Memory B cell (primary cell): ENCODE results near the gene TMEM163.

Experiments
- ATAC-seq: fragments of 150-1000 bp; cut with Tn5 transposase; 2 replicates; pipeline ENCODE4 v1.10.0; 2021; ENCODE audit warnings: low read depth, mild to moderate bottlenecking, moderate library complexity
- DNase-seq, 2 donors: peaks; one replicate each; pipeline ENCODE4 v3.0.0; 2022; ENCODE audit warnings: low spot score in 2 of 2
- H3K27ac Mint-ChIP-seq: one replicate; pipeline ENCODE4 v1.8.0; 2022; ENCODE audit warnings: mild to moderate bottlenecking, moderate library complexity, mixed read lengths
- H3K27me3 Mint-ChIP-seq: one replicate; pipeline ENCODE4 v1.8.0; 2022; ENCODE audit warnings: mixed read lengths
- H3K36me3 Mint-ChIP-seq: one replicate; pipeline ENCODE4 v1.8.0; 2022; ENCODE audit warnings: mild to moderate bottlenecking, mixed read lengths
- H3K4me1 Mint-ChIP-seq: one replicate; pipeline ENCODE4 v1.8.0; 2022; ENCODE audit warnings: mixed read lengths
- H3K4me3 Mint-ChIP-seq: one replicate; pipeline ENCODE4 v1.8.0; 2022; ENCODE audit warnings: mild to moderate bottlenecking, moderate library complexity, mixed read lengths
- H3K9me3 Mint-ChIP-seq: one replicate; pipeline ENCODE4 v1.8.0; 2022; ENCODE audit warnings: mixed read lengths

Gene TMEM163

GRCh38 chr2:134675314-134675713, 43.5 kb downstream of the TMEM163 start:
- H3K36me3 Mint-ChIP-seq, result no peaks in the 10 kb centered on the region
- H3K4me3 Mint-ChIP-seq, result no peak overlapping the region
- no peak overlapping the region for H3K27ac Mint-ChIP-seq
- H3K4me1 Mint-ChIP-seq, result peaks cover 32% of the 10 kb centered on the region
- H3K27me3 Mint-ChIP-seq, result no peaks in the 10 kb centered on the region
- DNase-seq, result no peak
- no peaks in the 10 kb centered on the region for H3K9me3 Mint-ChIP-seq
- no peak for ATAC-seq

DNA sequence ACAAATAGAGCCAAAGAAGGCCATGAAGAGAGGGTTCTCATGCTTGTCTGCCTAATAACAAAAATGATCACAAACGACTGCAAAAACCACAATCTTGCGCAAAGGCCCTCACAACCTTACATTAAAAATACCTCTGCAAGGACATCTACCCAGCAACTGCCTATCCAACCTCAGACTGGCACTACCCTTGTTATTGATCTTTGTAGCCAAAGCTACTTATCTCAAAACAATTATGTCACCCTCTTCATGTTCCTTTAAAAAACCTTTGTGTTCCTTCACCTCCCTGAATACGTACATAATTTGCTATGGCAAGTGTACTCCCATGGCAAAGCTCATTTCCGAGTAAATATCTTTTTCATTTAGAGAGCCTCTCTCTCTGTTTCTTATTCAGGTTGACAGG, 44.1 kb downstream of the TMEM163 start:
- H3K4me3 Mint-ChIP-seq, result no peak overlapping the region
- ATAC-seq, result no peak
- no peaks in the 10 kb centered on the region for H3K9me3 Mint-ChIP-seq
- H3K27me3 Mint-ChIP-seq, result no peaks in the 10 kb centered on the region
- peaks cover 35% of the 10 kb centered on the region for H3K4me1 Mint-ChIP-seq
- no peak for DNase-seq
- H3K27ac Mint-ChIP-seq, result no peak overlapping the region
- H3K36me3 Mint-ChIP-seq, result no peaks in the 10 kb centered on the region

- no peaks in the 10 kb centered on the region for H3K27me3 Mint-ChIP-seq
- no peaks in the 10 kb centered on the region for H3K36me3 Mint-ChIP-seq
- peak; percentile 61 for ATAC-seq
- no peaks in the 10 kb centered on the region for H3K9me3 Mint-ChIP-seq
- peaks cover 42% of the 10 kb centered on the region for H3K4me1 Mint-ChIP-seq
- H3K27ac Mint-ChIP-seq, result peak overlapping the region; percentile 80
- H3K4me3 Mint-ChIP-seq, result peak overlapping the region; percentile 73
- no peak for DNase-seq
These were observed 47.3 kb downstream of the TMEM163 start for GRCh38 chr2:134671513-134671912.

GRCh38 chr2:134670955-134671354, 47.8 kb downstream of the TMEM163 start:
- ATAC-seq (peak; percentile 42), DNase-seq (no peak)
- H3K27me3 Mint-ChIP-seq, result no peaks in the 10 kb centered on the region
- H3K4me3 Mint-ChIP-seq, result peak overlapping the region; percentile 73
- H3K9me3 Mint-ChIP-seq, result no peaks in the 10 kb centered on the region
- H3K4me1 Mint-ChIP-seq, result peaks cover 47% of the 10 kb centered on the region
- peak overlapping the region; percentile 80 for H3K27ac Mint-ChIP-seq
- no peaks in the 10 kb centered on the region for H3K36me3 Mint-ChIP-seq

DNA sequence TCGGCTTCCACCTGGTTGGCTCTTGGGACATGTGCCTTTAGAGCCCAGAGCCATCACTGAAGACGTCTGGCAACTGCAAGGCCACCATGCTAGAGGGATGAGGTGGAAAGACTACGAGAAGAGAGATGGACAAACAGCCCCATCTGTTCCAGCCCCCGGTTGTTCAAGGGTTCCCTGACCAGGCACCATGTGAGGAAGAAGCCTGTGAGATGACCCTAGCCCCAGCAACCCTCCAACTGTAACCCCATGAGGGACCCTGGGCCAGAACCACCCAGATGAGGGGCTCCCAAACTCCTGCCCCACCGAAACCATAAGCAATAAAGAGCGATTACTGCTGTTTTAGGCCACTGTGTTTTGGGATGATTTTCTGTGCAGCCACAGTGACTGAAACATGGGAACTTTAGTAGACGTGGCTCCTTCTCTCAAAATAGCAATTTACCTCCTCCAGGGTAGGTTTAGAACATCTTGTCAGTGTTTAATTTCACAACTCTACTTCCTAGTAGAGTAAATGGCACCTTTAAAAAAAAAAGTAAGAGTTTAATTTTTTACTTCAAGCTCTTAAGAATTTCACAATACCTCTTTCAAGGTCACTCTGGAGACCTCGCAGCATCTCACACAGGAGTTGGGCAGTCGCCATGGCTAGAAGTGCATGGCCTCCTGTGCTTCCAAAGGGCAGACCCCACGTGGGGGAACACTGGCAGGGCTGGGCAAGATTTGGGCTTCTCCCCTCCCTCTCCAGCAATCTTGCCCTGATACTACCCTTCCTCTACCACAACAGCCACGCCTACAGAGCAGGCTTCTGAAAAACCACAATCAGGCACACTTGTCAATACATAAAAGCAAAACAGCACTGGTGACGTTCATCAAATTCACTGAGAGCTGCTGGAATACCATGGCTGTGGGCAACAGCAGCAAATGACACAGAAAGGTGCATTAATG, 48.8 kb downstream of the TMEM163 start:
- Mint-ChIP-seq H3K27me3 (no peaks in the 10 kb centered on the region), H3K4me3 (peak overlapping the region; percentile 43), H3K27ac (peak overlapping the region; percentile 80), H3K4me1 (peaks cover 49% of the 10 kb centered on the region), H3K9me3 (no peaks in the 10 kb centered on the region), H3K36me3 (no peaks in the 10 kb centered on the region)
- DNase-seq (no peak), ATAC-seq (peak; percentile 64)

- no peak for DNase-seq
- no peaks in the 10 kb centered on the region for H3K27me3 Mint-ChIP-seq
- no peaks in the 10 kb centered on the region for H3K36me3 Mint-ChIP-seq
- H3K27ac Mint-ChIP-seq, result peak overlapping the region; percentile 62
- H3K4me3 Mint-ChIP-seq, result peak overlapping the region; percentile 60
- peaks cover 47% of the 10 kb centered on the region for H3K4me1 Mint-ChIP-seq
- H3K9me3 Mint-ChIP-seq, result no peaks in the 10 kb centered on the region
- ATAC-seq, result peak; percentile 47
These were observed 50.0 kb downstream of the TMEM163 start for GRCh38 chr2:134668821-134669220.

DNA sequence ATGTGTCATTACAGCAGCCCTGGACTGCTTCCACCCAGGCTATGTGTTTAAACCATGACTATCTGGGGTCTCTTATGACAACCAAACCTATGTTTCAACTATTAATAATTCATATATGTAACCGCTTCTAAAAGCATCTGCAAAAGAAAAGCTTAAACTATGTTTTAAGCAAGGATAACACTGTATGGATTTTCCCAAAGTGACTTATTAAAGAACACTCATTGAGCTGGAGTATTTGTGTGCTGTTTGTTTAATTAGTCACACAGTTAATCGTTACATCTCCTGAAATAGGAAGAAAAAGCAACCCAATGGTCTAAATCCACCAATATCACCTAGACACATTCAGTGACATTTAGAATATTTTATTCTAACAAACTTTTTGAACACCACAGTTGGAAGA, 51.3 kb downstream of the TMEM163 start:
- ATAC-seq, result no peak
- no peak for DNase-seq
- Mint-ChIP-seq H3K4me1 (peaks cover 44% of the 10 kb centered on the region), H3K4me3 (no peak overlapping the region), H3K36me3 (no peaks in the 10 kb centered on the region), H3K9me3 (no peaks in the 10 kb centered on the region), H3K27ac (no peak overlapping the region), H3K27me3 (no peaks in the 10 kb centered on the region)

DNA sequence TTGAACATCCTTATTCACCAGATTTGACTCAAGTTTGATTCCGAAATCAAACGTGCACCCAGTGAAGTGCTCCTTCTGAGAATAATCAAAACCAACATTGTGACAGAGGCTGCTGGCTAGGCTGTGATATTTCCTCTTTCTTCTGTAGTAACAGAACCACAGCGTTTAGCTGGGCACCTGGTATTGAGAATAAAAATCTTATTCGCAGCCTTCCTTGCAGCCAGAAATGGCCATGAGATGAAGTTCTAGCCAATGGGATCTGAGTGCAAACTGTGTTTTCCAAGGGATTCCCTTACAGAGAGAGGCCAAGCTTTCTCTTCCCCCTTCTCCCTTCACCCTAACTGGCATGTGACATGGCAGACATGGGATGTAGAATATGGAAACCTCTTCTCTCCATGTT, 51.7 kb downstream of the TMEM163 start:
- H3K9me3 Mint-ChIP-seq, result no peaks in the 10 kb centered on the region
- H3K4me3 Mint-ChIP-seq, result peak overlapping the region; percentile 51
- H3K36me3 Mint-ChIP-seq, result no peaks in the 10 kb centered on the region
- no peak for DNase-seq
- ATAC-seq, result no peak
- no peaks in the 10 kb centered on the region for H3K27me3 Mint-ChIP-seq
- H3K4me1 Mint-ChIP-seq, result peaks cover 43% of the 10 kb centered on the region
- no peak overlapping the region for H3K27ac Mint-ChIP-seq

DNA sequence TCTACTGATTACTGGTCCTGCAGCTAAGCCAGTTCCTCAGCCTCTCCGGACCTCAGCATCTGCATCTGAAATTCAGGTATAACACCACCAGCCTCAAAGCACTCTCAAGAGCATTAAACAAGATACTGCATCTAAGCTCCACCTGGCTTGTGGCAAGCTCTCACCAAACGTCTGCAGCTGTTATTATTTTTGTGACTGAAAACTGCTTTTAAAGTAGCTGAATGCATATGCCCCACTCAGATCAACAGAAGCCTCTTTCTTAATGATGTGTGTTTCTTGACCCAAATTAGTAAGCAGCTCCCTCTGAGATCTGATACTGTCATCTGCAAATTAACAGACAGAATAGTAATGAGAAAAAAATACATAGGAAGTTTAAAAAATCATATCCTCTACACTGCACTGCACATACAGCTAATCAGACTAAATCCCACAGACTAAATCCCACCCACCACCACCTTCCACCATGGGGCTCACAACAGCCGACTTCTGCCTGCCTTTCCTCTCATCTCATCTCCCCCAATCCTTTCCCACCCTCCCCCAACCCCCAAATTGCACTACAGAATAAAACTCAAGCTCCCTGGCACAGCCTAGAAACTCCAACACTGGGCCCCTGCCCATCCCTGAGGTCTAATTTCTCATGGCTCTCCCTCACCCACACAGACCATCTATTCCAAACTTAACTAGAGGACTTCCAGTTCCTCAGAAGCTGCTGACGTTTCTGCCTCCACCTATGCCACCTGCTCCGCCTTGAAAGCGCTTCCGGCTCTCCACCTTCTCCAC, 52.9 kb downstream of the TMEM163 start:
- H3K27me3 Mint-ChIP-seq, result no peaks in the 10 kb centered on the region
- no peaks in the 10 kb centered on the region for H3K9me3 Mint-ChIP-seq
- no peaks in the 10 kb centered on the region for H3K36me3 Mint-ChIP-seq
- peaks cover 37% of the 10 kb centered on the region for H3K4me1 Mint-ChIP-seq
- H3K27ac Mint-ChIP-seq, result no peak overlapping the region
- no peak for ATAC-seq
- no peak for DNase-seq
- peak overlapping the region; percentile 42 for H3K4me3 Mint-ChIP-seq

DNA sequence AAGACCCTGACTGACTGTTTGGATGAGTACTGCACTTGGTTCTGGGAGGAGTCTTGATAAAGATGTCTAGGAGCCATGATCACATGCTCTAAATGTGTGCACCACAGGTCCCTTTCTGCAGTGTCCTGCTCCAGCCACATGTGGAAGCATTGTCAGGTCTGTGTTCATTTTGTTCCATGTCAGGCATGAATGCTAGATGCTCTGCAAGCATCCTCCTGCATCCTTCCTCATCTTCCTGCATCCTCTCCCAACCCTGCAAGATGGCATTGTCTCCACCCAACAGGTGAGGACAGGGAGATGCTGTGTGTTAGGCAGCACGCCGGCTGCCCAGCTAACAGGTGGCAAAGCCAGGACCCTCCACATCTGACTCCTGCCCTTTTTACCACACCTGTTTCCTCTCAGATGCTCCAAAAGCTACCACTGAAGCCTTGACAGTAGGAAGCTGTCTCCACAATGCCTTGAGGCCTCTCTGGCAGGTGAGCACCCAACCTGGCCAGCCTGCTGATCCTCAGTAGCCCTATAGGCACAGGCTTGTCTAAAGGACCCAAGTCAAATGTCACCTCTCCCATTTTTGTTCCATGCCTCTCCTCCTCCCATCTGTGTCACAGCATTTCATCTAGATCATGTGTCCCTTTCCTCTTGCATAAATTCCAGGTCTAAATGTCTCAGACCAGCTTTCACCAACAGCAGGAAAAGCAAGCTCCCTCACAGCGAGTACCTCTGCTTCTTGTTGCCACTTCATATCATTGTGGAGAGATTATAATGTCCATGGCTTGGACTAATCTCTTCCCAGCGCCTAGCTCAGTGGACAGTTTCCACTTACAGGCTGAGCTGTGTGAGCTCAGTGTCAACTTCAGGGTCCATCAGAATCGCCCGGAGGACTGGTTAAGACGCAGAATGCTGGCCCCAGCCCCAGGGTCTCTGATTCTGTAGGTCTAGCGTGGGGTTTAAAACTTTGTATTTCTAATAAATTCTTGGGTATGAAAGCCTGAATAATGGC, 55.0 kb downstream of the TMEM163 start:
- DNase-seq (no peak), ATAC-seq (no peak)
- H3K36me3 Mint-ChIP-seq, result no peaks in the 10 kb centered on the region
- H3K4me1 Mint-ChIP-seq, result peaks cover 32% of the 10 kb centered on the region
- no peak overlapping the region for H3K4me3 Mint-ChIP-seq
- H3K27me3 Mint-ChIP-seq, result no peaks in the 10 kb centered on the region
- no peak overlapping the region for H3K27ac Mint-ChIP-seq
- H3K9me3 Mint-ChIP-seq, result no peaks in the 10 kb centered on the region

DNA sequence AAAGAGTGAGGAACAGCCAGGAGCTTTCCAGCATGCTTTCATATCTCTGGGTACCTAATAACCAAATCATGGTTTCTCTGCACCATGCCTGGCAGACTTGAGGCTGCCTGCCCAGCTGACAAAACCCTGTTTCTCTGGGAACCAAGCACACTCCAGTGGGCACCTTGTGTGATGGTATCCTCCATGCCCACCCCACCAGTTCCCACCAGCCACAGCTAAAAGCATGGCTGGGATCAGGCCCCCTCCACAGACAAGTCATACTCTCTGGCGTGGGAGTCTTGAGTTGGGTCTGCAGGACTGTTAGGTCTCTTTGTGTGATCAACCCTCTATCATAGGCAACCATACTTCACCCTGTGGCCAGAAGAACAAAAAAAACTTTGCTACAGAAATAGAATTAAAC, 56.0 kb downstream of the TMEM163 start:
- no peak overlapping the region for H3K27ac Mint-ChIP-seq
- no peaks in the 10 kb centered on the region for H3K36me3 Mint-ChIP-seq
- ATAC-seq (no peak), DNase-seq (no peak)
- H3K4me3 Mint-ChIP-seq, result no peak overlapping the region
- no peaks in the 10 kb centered on the region for H3K27me3 Mint-ChIP-seq
- no peaks in the 10 kb centered on the region for H3K9me3 Mint-ChIP-seq
- H3K4me1 Mint-ChIP-seq, result peaks cover 32% of the 10 kb centered on the region

DNA sequence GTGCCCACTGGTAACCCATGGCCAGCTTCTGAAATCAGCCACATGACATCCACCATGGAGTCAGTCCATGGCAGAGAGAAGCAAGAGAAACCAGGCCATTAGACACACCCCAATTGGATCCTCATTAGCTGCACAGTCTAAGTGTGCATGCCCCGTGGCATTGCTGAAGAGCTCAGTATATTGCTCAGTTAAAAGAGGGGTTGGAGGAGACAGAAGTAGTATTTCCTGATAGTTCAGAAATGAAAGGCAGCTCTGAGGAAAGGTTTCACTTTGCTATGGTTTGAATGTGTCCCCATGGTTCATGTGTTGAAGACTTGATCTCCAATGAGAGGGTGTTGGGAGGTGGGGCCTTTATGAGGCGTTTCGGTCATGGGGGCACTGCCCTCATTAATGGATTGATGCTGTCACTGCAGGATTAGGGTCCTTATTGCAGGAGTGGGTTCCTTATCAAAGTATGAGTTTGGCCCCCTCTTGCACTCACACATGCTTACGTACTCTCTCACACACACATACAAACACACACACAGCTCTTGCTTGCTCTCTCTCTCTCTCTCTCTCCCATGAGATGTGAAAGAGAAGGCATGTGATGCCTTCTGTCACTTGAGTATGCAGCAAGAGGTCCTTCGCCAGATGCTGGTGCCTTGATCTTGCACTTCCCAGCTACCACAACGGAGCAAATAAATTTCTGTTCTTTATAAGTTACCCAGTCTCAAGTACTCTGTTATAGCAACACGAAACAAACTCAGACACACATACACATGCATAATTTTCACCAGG, 58.0 kb downstream of the TMEM163 start:
- Mint-ChIP-seq H3K4me1 (peaks cover 14% of the 10 kb centered on the region), H3K9me3 (no peaks in the 10 kb centered on the region), H3K4me3 (no peak overlapping the region), H3K27ac (no peak overlapping the region), H3K36me3 (peaks cover 2% of the 10 kb centered on the region), H3K27me3 (no peaks in the 10 kb centered on the region)
- no peak for DNase-seq
- ATAC-seq, result no peak

- Mint-ChIP-seq H3K4me1 (peaks cover 13% of the 10 kb centered on the region), H3K9me3 (no peaks in the 10 kb centered on the region), H3K27ac (no peak overlapping the region), H3K36me3 (peaks cover 2% of the 10 kb centered on the region), H3K27me3 (no peaks in the 10 kb centered on the region), H3K4me3 (no peak overlapping the region)
- DNase-seq (no peak), ATAC-seq (no peak)
These were observed 59.1 kb downstream of the TMEM163 start for GRCh38 chr2:134659724-134660123.
